Keratinocyte (primary cell): Measurements from ENCODE around the gene SARNP. TPM values are rescaled to one million over a fixed set of nuclear protein-coding genes. Genes with fewer than 3 reads are reported as not detected.

Experiments
- DNase-seq: peaks from one replicate; pipeline ENCODE4 v3.0.0-alpha.2; 2011; ENCODE audit warnings: low read depth, missing footprints, low spot score
- FAIRE-seq: peaks from 2 replicates; lab custom pipeline; 2011; peaks lifted over from hg19 to GRCh38; lab: Jason Lieb, UNC
- H2AFZ ChIP-seq: 2 replicates; pipeline ENCODE4 v1.6.0; 2012; ENCODE audit warnings: low read length, control low read depth, inconsistent platforms; ENCODE audit not compliant: control insufficient read depth
- H3K27ac ChIP-seq: 2 replicates; pipeline ENCODE4 v1.5.1; 2011; ENCODE audit warnings: low read length; ENCODE audit not compliant: control insufficient read depth, insufficient read depth
- H3K27me3 ChIP-seq: 3 replicates; pipeline ENCODE4 v1.6.0; 2011; ENCODE audit warnings: low read length; ENCODE audit not compliant: control insufficient read depth, insufficient read depth; ENCODE audit errors: extremely low read depth
- H3K36me3 ChIP-seq, 2 experiments: 2 replicates in 1 of 2; 3 replicates in 1 of 2; pipeline ENCODE4 v1.5.1; 2011; ENCODE audit warnings: low read length in 2 of 2, mild to moderate bottlenecking in 1 of 2; ENCODE audit not compliant: control insufficient read depth in 2 of 2, insufficient read depth in 2 of 2; ENCODE audit errors: extremely low read depth in 1 of 2
- H3K4me1 ChIP-seq: 3 replicates; pipeline ENCODE4 v1.5.1; 2011; ENCODE audit warnings: low read length; ENCODE audit not compliant: control insufficient read depth, insufficient read depth; ENCODE audit errors: extremely low read depth
- H3K4me2 ChIP-seq: 3 replicates; pipeline ENCODE4 v1.6.0; 2011; ENCODE audit warnings: low read depth, low read length; ENCODE audit not compliant: control insufficient read depth, insufficient read depth; ENCODE audit errors: extremely low read depth
- H3K4me3 ChIP-seq, 3 experiments: fragments of 200-600 bp in 1 of 3; sonication (generic) in 1 of 3; 2 replicates in 2 of 3; 3 replicates in 1 of 3; pipeline ENCODE4 v1.5.1; 2011 to 2016; ENCODE audit warnings: low read length in 3 of 3, mild to moderate bottlenecking in 3 of 3, control low read depth in 2 of 3, inconsistent platforms in 1 of 3, low read depth in 1 of 3, mixed read lengths in 1 of 3, mixed run types in 1 of 3, moderate library complexity in 1 of 3; ENCODE audit not compliant: control insufficient read depth in 2 of 3, insufficient read depth in 2 of 3; ENCODE audit errors: extremely low read depth in 1 of 3
- H3K79me2 ChIP-seq: 2 replicates; pipeline ENCODE4 v1.6.0; 2012; ENCODE audit warnings: low read length; ENCODE audit not compliant: control insufficient read depth, insufficient read depth
- H3K9ac ChIP-seq: 3 replicates; pipeline ENCODE4 v1.6.0; 2011; ENCODE audit warnings: low read length; ENCODE audit not compliant: control insufficient read depth, insufficient read depth; ENCODE audit errors: extremely low read depth
- H3K9me1 ChIP-seq: 3 replicates; pipeline ENCODE4 v1.6.0; 2011; ENCODE audit warnings: low read length; ENCODE audit not compliant: control insufficient read depth, insufficient read depth; ENCODE audit errors: extremely low read depth
- H3K9me3 ChIP-seq: 2 replicates; pipeline ENCODE4 v1.5.1; 2012; ENCODE audit warnings: low read depth, low read length; ENCODE audit not compliant: control insufficient read depth
- H4K20me1 ChIP-seq: 3 replicates; pipeline ENCODE4 v1.6.0; 2011; ENCODE audit warnings: low read length; ENCODE audit not compliant: control insufficient read depth, insufficient read depth; ENCODE audit errors: extremely low read depth
- EZH2 ChIP-seq: IDR thresholded peaks from one replicate; pipeline ENCODE4 v1.6.1; 2012; ENCODE audit warnings: inconsistent platforms, mild to moderate bottlenecking, low read length, moderate library complexity
- dilution Hi-C: fragments of 300-500 bp; cut with MboI; formaldehyde crosslinking; loops from one replicate; pipeline ENCODE4 v1.7.0; 2020; ENCODE audit warnings: low sequenced_read_pairs; ENCODE audit not compliant: extremely low pct_ligation_motif_present
- polyA plus RNA-seq, 5 experiments: library from polyadenylated mRNA; depleted of rRNA in 3 of 5; stranded (reverse) in 3 of 5; stranded (forward) in 1 of 5; unstranded in 1 of 5; fragments of >200 nt; gene quantifications; 1 replicate in 1 of 5; 2 replicates in 3 of 5; 3 replicates in 1 of 5; pipeline versions ENCODE4 v1.2.1 to v1.2.3, GENCODE V29; 2011 to 2012; ENCODE audit warnings: missing spikeins in 2 of 5, low read depth in 1 of 5, low replicate concordance in 1 of 5
- TF ChIP-seq, protein P1 (sequence below), 3 experiments: IDR thresholded peaks in 1 of 3; conservative IDR thresholded peaks in 1 of 3; optimal IDR thresholded peaks in 1 of 3; 2 replicates in 2 of 3; 3 replicates in 1 of 3; pipeline versions ENCODE3 to v1.5.1; 2011; ENCODE audit warnings: low read length in 3 of 3, mild to moderate bottlenecking in 3 of 3, moderate library complexity in 2 of 3, control low read depth in 1 of 3, inconsistent platforms in 1 of 3; ENCODE audit not compliant: insufficient read depth in 2 of 3; ENCODE audit errors: extremely low read depth in 1 of 3

Gene SARNP
- polyA plus RNA-seq, 1 donor (not counting 4 experiments of a cell fraction or from before 2014, with no cell fraction given), result 168 TPM

DNA sequence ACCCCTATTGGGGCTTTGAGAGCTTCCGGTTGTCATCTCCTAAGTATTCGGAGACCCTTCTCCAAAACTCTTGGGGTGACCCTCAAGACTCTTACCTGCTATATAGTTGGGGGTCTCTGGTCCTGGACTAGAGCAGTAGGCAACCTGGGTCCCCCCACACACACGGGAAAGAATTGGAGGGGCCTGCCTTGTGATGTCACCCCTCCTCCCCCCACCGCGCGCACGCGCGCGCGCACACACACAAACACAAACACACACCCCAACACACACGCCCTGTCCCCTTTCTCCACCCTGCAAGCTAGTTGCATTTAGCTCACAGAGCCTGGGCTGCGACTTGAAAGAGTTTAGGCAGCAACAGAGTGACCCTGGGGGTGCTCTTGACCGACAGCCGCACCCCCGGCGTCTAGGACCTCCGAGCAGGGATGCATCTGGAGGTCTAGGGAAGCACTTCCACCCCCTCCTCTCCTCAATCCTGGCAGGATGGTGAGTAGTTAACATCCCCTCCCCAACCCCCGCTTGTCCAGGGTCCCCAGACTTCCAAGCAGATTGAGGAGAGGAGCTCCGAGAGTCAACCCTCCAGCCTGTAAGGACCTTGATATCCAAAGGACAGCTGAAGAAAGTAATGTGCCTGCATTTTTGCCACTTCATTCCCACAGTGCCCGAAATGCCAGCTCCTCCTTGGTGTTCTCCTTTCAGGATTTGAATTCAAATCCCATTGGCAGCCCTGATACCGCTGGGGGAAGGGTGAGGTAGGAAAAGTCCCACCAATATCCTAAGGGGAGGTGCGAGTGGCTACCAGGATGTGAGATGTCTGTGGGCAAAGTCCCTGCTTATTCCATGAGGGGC, 13.3 kb upstream of the SARNP start:
- no peaks in the 10 kb centered on the region for H3K27me3 ChIP-seq
- H4K20me1 ChIP-seq, result no peaks in the 10 kb centered on the region
- H2AFZ ChIP-seq, result peak overlapping the region; percentile 70
- FAIRE-seq, result no peak
- peaks cover 0 to 3% of the 10 kb centered on the region in 2 experiments for H3K36me3 ChIP-seq
- DNase-seq, result no peak
- peaks cover 32% of the 10 kb centered on the region for H3K79me2 ChIP-seq
- peak overlapping the region; percentile 88 to 98 (median 93) for H3K4me3 ChIP-seq
- H3K9ac ChIP-seq, result peak overlapping the region; percentile 84
- dilution Hi-C loops, result no loop called here
- peak overlapping the region; percentile 78 for H3K27ac ChIP-seq
- TF ChIP-seq, protein P1, sequence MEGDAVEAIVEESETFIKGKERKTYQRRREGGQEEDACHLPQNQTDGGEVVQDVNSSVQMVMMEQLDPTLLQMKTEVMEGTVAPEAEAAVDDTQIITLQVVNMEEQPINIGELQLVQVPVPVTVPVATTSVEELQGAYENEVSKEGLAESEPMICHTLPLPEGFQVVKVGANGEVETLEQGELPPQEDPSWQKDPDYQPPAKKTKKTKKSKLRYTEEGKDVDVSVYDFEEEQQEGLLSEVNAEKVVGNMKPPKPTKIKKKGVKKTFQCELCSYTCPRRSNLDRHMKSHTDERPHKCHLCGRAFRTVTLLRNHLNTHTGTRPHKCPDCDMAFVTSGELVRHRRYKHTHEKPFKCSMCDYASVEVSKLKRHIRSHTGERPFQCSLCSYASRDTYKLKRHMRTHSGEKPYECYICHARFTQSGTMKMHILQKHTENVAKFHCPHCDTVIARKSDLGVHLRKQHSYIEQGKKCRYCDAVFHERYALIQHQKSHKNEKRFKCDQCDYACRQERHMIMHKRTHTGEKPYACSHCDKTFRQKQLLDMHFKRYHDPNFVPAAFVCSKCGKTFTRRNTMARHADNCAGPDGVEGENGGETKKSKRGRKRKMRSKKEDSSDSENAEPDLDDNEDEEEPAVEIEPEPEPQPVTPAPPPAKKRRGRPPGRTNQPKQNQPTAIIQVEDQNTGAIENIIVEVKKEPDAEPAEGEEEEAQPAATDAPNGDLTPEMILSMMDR (optimal IDR thresholded peaks at IDR 0.05 in 1 of 3, IDR thresholded peaks at IDR 0.05 in 1 of 3, conservative IDR thresholded peaks at IDR 0.05 in 1 of 3; ENCODE audit: extremely low read depth in 1 of 3, insufficient read depth in 2 of 3, low read length in 3 of 3), result no peak
- no peak for TF ChIP-seq EZH2
- H3K4me2 ChIP-seq, result peak overlapping the region; percentile 98
- H3K9me1 ChIP-seq, result peaks cover 3% of the 10 kb centered on the region
- H3K4me1 ChIP-seq, result peaks cover 27% of the 10 kb centered on the region
- H3K9me3 ChIP-seq, result no peaks in the 10 kb centered on the region

DNA sequence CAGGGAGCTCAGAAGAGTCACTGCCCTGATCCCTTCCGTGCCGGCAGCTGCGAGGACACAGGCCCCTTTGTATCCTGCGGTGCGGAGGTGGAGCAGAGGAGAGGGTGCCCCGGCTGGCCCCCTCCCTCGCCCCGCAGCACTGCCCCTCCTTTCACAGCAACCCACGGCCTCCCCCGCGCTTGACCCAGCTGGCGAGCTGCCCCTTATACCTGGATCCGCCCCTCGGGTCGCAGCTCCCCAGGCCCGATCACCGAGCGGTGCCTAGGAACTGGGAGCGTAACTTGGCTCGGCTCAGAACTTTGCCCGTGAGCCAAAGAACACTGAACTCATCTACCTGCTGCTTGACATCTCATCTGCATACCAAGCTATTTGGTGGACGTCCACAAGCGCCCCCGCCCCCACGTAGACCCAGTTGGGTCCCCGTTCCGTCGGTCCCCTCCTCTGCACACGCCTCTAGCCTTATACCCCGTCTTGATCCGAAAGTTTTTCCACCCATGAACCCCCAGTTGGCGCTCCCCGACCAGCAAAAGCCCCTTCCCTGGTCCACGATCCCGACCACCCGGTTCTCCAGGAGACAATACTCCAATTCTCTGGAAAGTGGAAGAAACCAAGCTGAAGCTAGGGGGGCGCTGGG, 12.6 kb upstream of the SARNP start:
- TF ChIP-seq, protein P1 (optimal IDR thresholded peaks at IDR 0.05 in 1 of 3, IDR thresholded peaks at IDR 0.05 in 1 of 3, conservative IDR thresholded peaks at IDR 0.05 in 1 of 3; ENCODE audit: extremely low read depth in 1 of 3, insufficient read depth in 2 of 3, low read length in 3 of 3), result peak in 1 of 3 experiments; percentile 11
- no peak for TF ChIP-seq EZH2
- peaks cover 27% of the 10 kb centered on the region for H3K4me1 ChIP-seq
- peaks cover 0 to 3% of the 10 kb centered on the region in 2 experiments for H3K36me3 ChIP-seq
- peak overlapping the region; percentile 84 for H3K9ac ChIP-seq
- H3K27me3 ChIP-seq, result no peaks in the 10 kb centered on the region
- no peak for DNase-seq
- H4K20me1 ChIP-seq, result no peaks in the 10 kb centered on the region
- dilution Hi-C loops, result no loop called here
- H3K79me2 ChIP-seq, result peaks cover 35% of the 10 kb centered on the region
- peaks cover 3% of the 10 kb centered on the region for H3K9me1 ChIP-seq
- peak overlapping the region; percentile 98 for H3K4me2 ChIP-seq
- peak overlapping the region; percentile 70 for H2AFZ ChIP-seq
- no peaks in the 10 kb centered on the region for H3K9me3 ChIP-seq
- peak overlapping the region; percentile 78 for H3K27ac ChIP-seq
- H3K4me3 ChIP-seq, result peak overlapping the region; percentile 88 to 98 (median 93)
- no peak for FAIRE-seq
